ENCODE results near the gene TUBB4B.
"Not testable (repeated sequence)": the region's sequence is repeated elsewhere in the genome, so short reads cannot be mapped to it uniquely, and the experiment has no call there.

The TUBB4B gene

DNA sequence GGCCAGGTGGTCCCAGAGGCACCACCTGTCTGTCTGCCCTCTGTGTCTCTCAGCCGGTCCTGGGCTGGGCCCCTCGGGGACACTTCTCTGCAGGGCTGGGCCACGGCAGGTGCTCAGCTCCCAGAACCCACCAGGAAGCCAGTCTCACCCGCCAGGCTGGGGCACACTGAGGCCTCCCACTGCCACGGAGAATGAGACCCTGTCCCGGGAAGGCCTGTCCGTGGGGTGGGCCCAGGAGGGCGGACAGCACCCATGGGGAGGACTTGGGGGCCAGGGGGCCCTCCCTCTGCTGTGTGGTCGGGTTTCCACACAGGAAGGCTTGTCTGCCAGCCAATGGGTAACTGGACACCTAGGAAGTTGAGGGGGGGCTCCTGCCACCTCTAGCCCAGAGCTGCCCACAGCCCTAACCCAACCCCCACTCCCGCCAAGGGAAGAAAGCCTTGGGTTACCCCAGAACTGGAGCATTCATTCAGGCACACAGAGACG lies 4.1 kb upstream of the TUBB4B start:
- H3K9me3 Mint-ChIP-seq: no peaks in the 10 kb centered on the region
- H3K36me3 Mint-ChIP-seq: peaks cover 21% of the 10 kb centered on the region
- peaks cover 19% of the 10 kb centered on the region for H3K4me1 Mint-ChIP-seq
- no peak overlapping the region for H3K27ac Mint-ChIP-seq
- H3K4me3 Mint-ChIP-seq: peak overlapping the region; percentile 8
- DNase-seq (ENCODE audit: low spot score in 2 of 2) (no peak), ATAC-seq (no peak)

DNA sequence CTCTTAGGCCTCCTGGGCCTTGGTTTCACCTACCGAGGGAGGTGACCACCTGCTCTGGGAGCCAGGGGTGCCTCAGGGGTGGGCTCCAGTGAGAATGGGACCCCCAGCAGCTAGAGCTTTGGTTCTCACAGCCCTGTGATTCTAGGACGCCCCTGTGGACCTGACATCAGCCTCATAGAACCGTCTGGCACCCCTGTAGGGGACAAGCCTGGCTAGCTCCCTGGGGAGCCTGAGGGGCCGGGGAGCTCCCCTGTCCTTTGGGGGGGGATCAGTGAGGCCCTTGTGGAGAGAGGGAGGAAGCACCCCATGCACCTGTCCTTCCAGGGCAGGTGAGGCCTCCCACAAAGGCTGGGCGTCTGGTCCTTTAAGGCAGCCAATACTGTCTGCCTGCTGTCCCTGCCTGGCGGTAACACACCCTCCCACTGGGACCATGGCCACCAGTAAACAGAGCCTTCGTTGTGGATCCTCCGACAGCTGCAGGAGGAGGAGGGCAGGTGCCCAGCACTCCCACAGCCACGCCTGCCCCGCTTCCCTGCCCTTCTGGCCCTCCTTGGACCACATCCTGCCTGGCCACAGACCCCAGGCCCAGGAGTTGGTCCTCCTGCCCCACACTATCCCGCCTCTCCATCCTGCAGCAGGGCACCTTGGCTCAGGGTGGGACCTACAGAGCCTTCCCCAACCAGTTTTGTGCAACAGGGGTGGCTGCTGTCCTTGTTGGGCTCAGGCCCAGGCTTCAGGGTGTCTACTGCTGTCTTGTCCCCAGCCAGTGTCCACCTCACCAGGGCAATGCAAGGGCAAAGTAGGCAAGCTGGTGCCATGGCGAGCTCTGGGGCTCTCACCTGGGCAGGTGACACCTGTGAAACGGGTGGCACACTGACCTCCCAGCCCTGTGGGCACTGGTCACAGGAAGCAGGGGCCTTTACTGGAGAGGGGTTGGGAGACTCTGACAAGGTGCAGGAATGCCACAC lies 3.0 kb upstream of the TUBB4B start:
- H3K4me1 Mint-ChIP-seq: peaks cover 30% of the 10 kb centered on the region
- peak overlapping the region; percentile 85 for H3K4me3 Mint-ChIP-seq
- ATAC-seq (no peak), DNase-seq (ENCODE audit: low spot score in 2 of 2) (no peak)
- H3K36me3 Mint-ChIP-seq: peaks cover 31% of the 10 kb centered on the region
- H3K9me3 Mint-ChIP-seq: no peaks in the 10 kb centered on the region
- H3K27ac Mint-ChIP-seq: no peak overlapping the region

DNA sequence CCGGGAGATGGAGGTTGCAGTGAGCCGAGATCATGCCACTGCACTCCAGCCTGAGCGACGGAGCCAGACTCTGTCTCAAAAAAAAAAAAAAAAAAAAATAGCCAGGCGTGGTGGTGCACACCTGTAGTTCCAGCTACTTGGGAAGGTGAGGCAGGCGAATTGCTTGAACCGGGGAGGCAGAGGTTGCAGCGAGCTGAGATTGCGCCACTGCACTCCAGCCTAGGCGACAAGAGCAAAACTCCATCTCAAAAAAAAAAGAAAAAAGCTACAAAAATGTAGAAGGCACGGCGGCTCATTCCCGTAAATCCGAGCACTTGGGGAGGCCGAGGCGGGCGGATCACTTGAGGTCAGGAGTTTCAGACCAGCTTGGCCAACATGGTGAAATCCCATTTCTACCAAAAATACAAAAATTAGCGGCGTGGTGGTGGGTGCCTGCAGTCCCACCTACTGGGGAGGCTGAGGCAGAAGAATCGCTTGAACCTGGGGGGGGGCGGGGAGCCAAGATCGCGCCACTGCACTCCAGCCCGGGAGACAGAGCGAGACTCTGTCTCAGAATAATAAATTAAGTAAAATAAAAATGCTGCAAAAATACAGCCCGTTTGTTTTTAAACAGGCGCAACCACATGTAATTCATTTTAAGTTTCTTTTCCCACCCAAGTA lies 1.4 kb upstream of the TUBB4B start:
- not testable (repeated sequence) for ATAC-seq; H3K9me3 Mint-ChIP-seq; H3K27ac Mint-ChIP-seq; DNase-seq (ENCODE audit: low spot score in 2 of 2)
- peaks cover 48% of the 10 kb centered on the region for H3K36me3 Mint-ChIP-seq
- peak overlapping the region; percentile 85 for H3K4me3 Mint-ChIP-seq
- peaks cover 45% of the 10 kb centered on the region for H3K4me1 Mint-ChIP-seq

DNA sequence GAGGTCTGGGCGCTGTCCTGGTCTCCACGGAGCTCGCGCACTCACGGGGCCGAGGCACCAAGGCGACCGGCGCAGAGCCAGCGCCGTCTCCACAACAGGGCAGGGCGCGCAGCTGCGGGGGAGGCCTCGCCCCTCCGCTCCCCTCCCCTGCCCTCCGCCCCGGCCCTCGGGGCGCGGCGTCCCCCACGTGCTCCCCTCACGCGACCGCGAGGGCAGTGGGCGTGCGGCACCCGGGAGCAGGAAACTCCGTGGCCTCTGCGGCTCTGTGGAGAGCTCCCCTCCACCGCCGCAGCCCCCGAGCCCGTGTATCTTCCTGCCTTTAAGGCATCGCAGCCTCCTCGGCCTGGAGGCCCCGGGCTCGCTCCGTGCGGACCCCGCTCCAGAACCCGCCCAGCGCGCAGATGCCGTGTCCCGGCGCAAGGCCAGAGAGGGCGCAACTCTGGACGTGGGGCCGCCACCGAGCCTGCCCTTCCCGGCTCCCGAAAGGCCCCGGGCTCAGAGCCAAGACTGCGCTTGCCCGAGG lies 708 bp upstream of the TUBB4B start:
- peak; percentile 46 for ATAC-seq
- H3K36me3 Mint-ChIP-seq: peaks cover 49% of the 10 kb centered on the region
- DNase-seq (ENCODE audit: low spot score in 2 of 2): no peak
- H3K9me3 Mint-ChIP-seq: no peaks in the 10 kb centered on the region
- peak overlapping the region; percentile 85 for H3K4me3 Mint-ChIP-seq
- peak overlapping the region; percentile 98 for H3K27ac Mint-ChIP-seq
- H3K4me1 Mint-ChIP-seq: peaks cover 45% of the 10 kb centered on the region

DNA sequence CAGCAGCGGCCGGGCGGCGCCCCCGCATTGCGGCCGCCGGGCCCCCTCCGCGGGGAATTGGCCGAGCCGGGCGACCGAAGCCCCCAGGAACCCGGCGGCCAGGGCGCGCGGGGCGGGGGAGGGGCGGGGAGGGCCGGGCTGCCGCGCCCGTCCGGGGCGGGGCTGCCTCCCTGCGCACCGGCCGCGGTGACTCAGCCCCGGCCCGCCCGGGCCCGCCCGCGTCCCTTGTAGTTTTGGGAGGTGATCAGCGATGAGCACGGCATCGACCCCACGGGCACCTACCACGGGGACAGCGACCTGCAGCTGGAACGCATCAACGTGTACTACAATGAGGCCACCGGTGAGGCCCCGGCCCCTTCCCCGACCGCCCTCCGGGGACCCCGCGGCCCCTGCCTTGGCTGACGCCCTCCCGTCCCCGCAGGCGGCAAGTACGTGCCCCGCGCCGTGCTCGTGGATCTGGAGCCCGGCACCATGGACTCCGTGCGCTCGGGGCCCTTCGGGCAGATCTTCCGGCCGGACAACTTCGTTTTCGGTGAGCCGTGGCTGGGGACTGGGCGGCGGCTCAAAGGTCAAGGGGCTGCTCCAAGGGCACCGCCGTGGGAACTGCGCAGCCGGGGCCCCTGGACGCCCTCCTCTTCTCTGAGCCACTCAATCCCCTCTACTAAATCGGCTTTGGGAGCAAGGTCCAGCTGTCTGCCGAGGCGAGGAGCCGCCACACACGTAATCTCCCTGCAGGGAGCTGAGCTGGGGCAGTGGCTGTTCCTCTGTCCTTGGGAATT lies 592 bp downstream of the TUBB4B start:
- Mint-ChIP-seq H3K4me1 (peaks cover 45% of the 10 kb centered on the region), H3K4me3 (peak overlapping the region; percentile 85), H3K27ac (peak overlapping the region; percentile 98), H3K9me3 (no peaks in the 10 kb centered on the region), H3K36me3 (peaks cover 49% of the 10 kb centered on the region)
- ATAC-seq (peak; percentile 46), DNase-seq (ENCODE audit: low spot score in 2 of 2) (peak; percentile 64 to 84)

DNA sequence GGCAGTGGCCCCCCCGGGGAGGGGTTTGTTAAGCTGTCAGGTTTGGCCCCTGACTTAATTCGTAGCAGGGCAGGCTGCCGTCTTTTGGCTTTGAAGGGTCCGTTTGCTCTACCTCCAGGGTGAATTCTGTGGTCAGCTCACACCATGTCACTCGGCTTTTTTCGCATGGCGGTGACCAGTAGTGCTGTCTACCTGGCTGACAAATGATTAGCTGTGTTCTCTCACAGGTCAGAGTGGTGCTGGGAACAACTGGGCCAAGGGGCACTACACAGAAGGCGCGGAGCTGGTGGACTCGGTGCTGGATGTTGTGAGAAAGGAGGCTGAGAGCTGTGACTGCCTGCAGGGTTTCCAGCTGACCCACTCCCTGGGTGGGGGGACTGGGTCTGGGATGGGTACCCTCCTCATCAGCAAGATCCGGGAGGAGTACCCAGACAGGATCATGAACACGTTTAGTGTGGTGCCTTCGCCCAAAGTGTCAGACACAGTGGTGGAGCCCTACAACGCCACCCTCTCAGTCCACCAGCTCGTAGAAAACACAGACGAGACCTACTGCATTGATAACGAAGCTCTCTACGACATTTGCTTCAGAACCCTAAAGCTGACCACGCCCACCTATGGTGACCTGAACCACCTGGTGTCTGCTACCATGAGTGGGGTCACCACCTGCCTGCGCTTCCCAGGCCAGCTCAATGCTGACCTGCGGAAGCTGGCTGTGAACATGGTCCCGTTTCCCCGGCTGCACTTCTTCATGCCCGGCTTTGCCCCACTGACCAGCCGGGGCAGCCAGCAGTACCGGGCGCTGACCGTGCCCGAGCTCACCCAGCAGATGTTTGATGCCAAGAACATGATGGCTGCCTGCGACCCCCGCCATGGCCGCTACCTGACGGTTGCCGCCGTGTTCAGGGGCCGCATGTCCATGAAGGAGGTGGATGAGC lies 1.4 kb downstream of the TUBB4B start:
- peak overlapping the region; percentile 98 for H3K27ac Mint-ChIP-seq
- no peak for ATAC-seq
- H3K4me1 Mint-ChIP-seq: peaks cover 45% of the 10 kb centered on the region
- peaks cover 49% of the 10 kb centered on the region for H3K36me3 Mint-ChIP-seq
- no peak for DNase-seq (ENCODE audit: low spot score in 2 of 2)
- peak overlapping the region; percentile 85 for H3K4me3 Mint-ChIP-seq
- no peaks in the 10 kb centered on the region for H3K9me3 Mint-ChIP-seq

DNA sequence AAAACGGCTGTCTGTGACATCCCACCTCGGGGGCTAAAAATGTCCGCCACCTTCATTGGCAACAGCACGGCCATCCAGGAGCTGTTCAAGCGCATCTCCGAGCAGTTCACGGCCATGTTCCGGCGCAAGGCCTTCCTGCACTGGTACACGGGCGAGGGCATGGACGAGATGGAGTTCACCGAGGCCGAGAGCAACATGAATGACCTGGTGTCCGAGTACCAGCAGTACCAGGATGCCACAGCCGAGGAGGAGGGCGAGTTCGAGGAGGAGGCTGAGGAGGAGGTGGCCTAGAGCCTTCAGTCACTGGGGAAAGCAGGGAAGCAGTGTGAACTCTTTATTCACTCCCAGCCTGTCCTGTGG lies 2.2 kb downstream of the TUBB4B start:
- Mint-ChIP-seq H3K4me1 (peaks cover 43% of the 10 kb centered on the region), H3K4me3 (peak overlapping the region; percentile 85), H3K27ac (peak overlapping the region; percentile 98), H3K36me3 (peaks cover 49% of the 10 kb centered on the region)
- DNase-seq (ENCODE audit: low spot score in 2 of 2); ATAC-seq; H3K9me3 Mint-ChIP-seq: not testable (repeated sequence)

DNA sequence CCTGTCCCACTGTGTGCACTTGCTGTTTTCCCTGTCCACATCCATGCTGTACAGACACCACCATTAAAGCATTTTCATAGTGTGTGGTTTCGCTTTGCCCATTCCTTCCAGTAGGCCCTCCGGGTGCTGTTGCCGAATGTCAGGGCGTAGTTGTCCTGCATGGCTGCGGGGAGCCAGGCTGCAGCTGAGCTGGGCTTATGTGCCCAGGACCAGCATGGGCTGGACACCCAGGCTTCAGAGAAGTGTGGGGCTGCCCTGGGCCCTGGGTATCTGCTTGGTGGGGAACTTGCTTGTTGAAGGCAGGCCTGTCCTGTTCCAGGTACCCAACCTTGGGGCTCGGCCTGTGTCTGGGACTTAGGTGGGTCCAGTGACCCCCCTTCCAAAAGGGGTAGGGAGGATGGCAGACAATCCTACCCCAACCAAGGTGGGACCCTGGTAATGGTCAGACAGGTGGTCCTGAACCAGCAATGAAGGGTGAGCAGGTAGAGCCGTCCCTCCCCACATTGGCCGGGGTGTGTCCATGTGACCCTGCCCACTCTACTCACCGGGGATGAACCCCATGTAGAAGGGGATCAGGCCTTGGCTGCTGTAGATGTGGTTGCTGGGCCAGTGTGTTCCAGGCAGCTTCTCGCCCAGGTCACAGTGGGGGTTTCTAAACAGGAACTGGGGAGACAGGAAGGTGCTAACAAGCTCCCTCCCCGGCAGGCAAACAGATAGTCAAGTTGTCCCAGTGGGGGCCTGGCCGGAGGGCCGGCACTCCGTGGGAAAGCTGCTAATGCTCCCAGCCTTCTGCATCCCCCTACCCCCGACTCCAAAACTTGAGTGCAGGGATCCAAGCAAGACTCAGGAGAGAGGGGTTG lies 2.8 kb downstream of the TUBB4B start:
- no peak for DNase-seq (ENCODE audit: low spot score in 2 of 2)
- Mint-ChIP-seq H3K4me1 (peaks cover 37% of the 10 kb centered on the region), H3K4me3 (peak overlapping the region; percentile 85), H3K36me3 (peaks cover 47% of the 10 kb centered on the region), H3K9me3 (no peaks in the 10 kb centered on the region), H3K27ac (peak overlapping the region; percentile 98)
- no peak for ATAC-seq

DNA sequence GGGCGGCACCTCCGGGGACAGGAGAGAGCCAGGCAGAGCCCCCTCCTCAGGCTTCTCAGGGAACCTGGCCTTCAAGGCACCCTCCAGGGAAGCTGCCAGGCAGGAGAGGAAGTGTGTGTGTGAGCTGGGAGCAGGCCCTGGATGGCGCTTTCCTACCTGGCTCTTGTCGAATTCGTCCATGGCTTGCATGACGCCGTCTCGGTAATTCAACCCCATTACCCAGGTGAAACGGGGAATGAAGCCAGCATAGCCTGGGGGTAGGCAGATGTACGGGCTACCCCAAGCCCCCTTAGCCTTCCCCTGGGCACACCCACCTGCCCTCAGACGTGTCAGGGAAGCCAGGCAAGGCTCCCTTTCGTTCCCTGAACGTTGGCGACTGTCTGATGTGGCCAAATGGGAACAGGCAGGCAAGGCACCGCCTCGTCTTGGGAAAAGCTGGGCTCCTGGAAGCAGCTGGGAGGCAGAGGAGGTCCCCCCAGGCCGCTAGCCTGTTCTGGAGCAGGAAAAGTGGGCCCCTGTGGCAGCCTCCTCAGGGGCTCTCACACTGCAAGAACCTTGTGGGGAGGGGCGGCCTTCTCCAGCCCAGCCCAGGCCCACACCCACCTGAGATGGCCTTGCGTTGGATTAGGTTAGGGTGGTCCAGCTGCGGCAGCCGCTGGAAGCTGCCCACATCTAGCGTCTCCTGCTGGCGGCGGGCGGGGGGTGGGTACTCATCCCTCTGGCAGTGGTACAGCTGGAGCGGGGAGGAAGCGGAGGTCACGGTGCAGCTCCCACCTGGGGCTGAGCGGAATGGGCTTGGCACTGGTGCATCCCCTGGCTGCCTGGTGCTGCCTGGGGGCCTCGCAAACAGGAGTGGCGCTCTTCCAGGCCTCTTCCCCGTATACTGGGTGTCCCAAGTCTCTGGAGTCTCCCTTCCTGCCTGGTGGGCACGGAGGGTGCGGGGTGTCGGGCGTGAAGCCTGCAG lies 3.7 kb downstream of the TUBB4B start:
- Mint-ChIP-seq H3K4me3 (no peak overlapping the region), H3K27ac (peak overlapping the region; percentile 98), H3K36me3 (peaks cover 42% of the 10 kb centered on the region), H3K9me3 (no peaks in the 10 kb centered on the region), H3K4me1 (peaks cover 33% of the 10 kb centered on the region)
- ATAC-seq (no peak), DNase-seq (ENCODE audit: low spot score in 2 of 2) (peak in 1 of 2 donors; percentile 1)

DNA sequence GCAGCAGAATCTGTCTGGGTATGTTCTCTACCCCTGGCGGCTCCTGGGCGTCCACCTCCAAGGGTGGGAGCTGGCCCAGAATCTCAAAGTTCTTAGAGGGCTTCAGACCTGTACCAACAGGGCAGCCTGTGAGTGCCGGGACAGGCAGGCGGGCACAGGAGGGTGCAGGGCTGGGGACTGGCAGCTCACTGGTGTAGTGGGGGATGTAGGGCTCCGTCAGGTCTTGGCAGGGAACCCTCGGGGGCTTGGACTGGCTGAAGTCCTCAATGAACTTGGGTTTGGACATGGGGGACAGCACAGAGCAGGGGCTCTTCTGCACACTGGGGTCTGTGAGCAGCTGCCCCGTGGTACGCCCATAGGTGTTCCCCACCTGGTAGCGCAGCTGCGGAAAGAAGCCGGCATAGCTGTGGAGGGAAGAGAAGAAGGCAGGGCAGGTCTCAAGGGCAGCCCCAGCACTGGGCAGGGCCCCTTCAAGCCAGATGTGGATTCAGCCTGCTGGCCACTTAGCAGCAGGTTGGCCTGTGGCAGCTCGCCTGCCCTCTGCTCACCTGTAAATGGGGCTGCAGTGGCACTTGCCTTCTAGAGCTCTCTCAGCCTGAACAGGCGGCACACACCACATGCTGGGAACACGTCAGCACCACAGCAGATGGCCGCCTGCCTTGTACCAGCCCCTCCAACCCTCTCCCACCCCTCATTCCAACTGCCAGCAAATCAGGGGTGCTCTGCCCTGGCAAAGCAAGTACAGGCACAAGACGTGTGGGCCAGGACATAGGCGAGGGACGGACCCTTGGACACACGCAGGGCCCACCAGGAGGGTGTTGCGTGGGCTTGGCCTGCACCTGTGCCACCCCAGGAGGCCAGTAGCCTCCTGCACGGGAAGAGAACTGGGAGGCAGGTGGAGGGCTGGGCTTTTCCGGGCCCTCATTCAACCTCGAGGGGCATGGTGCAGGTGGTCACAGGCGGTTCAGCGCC lies 4.6 kb downstream of the TUBB4B start:
- Mint-ChIP-seq H3K27ac (no peak overlapping the region), H3K4me3 (no peak overlapping the region), H3K4me1 (peaks cover 33% of the 10 kb centered on the region), H3K9me3 (no peaks in the 10 kb centered on the region), H3K36me3 (peaks cover 41% of the 10 kb centered on the region)
- DNase-seq (ENCODE audit: low spot score in 2 of 2): peak in 1 of 2 donors; percentile 5
- no peak for ATAC-seq

DNA sequence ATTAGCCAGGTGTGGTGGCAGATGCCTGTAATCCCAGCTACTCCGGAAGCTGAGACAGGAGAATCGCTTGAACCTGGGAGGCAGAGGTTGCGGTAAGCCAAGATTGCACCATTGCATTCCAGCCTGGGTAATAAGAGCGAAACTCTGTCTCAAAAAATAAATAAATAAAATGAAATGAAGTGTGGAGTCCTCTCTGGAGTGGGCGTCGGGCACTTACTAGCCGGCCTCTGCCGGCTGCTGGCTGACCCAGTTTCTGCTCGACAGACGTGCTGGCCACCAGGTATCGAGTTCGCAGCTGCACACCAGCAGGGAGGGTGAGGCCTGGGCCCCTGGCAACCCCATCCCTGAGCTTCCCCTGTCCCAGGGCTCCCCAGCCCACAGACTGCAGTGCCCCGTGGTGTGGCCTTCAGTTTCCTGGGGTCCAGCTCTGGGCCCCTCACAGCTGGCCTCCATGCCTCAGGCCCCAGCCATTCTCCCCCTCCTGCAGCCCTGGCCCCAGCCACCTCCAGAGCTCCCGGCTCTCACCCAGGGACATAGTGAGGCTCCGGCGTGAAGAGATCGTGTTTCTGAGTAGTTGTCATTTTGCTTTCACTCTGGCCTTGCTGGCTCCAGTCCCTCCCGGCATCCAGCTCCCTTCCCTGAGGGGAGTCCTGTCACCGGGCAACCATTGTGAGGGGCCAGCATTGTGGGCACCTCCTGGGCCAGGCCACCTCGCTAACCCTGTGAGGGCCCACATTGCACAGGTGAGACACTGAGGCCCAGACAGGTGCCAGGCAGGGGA lies 6.2 kb downstream of the TUBB4B start:
- Mint-ChIP-seq H3K4me1 (peaks cover 23% of the 10 kb centered on the region), H3K9me3 (no peaks in the 10 kb centered on the region), H3K36me3 (peaks cover 25% of the 10 kb centered on the region), H3K27ac (no peak overlapping the region), H3K4me3 (no peak overlapping the region)
- peak in 1 of 2 donors; percentile 2 for DNase-seq (ENCODE audit: low spot score in 2 of 2)
- no peak for ATAC-seq

Measured in stimulated activated effector memory CD8-positive, alpha-beta T cell treated with anti-CD3 and anti-CD28 coated beads, Interleukin-12 subunit alpha, Interleukin-12 subunit beta, amount 100 ng/mL, for 72 hours (primary cell).